ENCODE results near the gene METTL5. TPM values are rescaled to one million over a fixed set of nuclear protein-coding genes. Genes with fewer than 3 reads are reported as not detected.
A peak's percentile ranks its signal among the peaks of the same experiment; 100 is the strongest.

Gene METTL5
- total RNA-seq, 1 donor from 2014 or later: 52.3 TPM

- Histone ChIP-seq H2AFZ (ENCODE audit: low read depth, low read length) (no peak overlapping the region), H3K36me3 (ENCODE audit: insufficient read depth, low read length) (peaks cover 22% of the 10 kb centered on the region), H3K79me2 (ENCODE audit: insufficient read depth, low read length) (peaks cover 60% of the 10 kb centered on the region), H3K9ac (ENCODE audit: low read length) (no peak overlapping the region), H3K9me3 (ENCODE audit: insufficient read depth, low read depth, low read length) (no peaks in the 10 kb centered on the region), H3K27me3 (ENCODE audit: insufficient read depth, low read length) (no peaks in the 10 kb centered on the region), H3K4me2 (ENCODE audit: low read length) (no peak overlapping the region), H3K4me1 (ENCODE audit: insufficient read depth, low read length) (peaks cover 5% of the 10 kb centered on the region), H3K4me3 (ENCODE audit: insufficient read depth, low read depth, low read length) (no peak overlapping the region), H4K20me1 (ENCODE audit: insufficient read depth, low read length) (peaks cover 9% of the 10 kb centered on the region), H3K27ac (ENCODE audit: low read depth, low read length) (no peak overlapping the region)
- DNase-seq (ENCODE audit: low read depth) (no peak), FAIRE-seq (no peak)
- Mint-ChIP-seq H3K9me3 (ENCODE audit: unreplicated experiment) (no peaks in the 10 kb centered on the region), H3K27me3 (ENCODE audit: low read depth, unreplicated experiment) (no peaks in the 10 kb centered on the region), H3K27ac (ENCODE audit: unreplicated experiment) (peak overlapping the region; percentile 58), H3K36me3 (ENCODE audit: low read depth, unreplicated experiment) (peaks cover 13% of the 10 kb centered on the region), H3K4me1 (ENCODE audit: low read depth, unreplicated experiment) (peaks cover 4% of the 10 kb centered on the region), H3K4me3 (ENCODE audit: unreplicated experiment) (peak overlapping the region; percentile 45)
- TF ChIP-seq EZH2 (IDR thresholded peaks at IDR 0.05; ENCODE audit: insufficient read depth, low read length) (no peak), CTCF (IDR thresholded peaks at IDR 0.05; ENCODE audit: insufficient read depth, low read depth, low read length) (no peak)
Measured at GRCh38 chr2:169803480-169803879, 21.2 kb downstream of the METTL5 start.

- Histone ChIP-seq H2AFZ (ENCODE audit: low read depth, low read length) (peak within 1 kb of the TSS; percentile 84), H3K9ac (ENCODE audit: low read length) (peak within 1 kb of the TSS; percentile 92), H3K4me1 (ENCODE audit: insufficient read depth, low read length) (no peaks in the 10 kb centered on the region), H3K27me3 (ENCODE audit: insufficient read depth, low read length) (no peaks in the 10 kb centered on the region), H3K27ac (ENCODE audit: low read depth, low read length) (peak within 1 kb of the TSS; percentile 76), H4K20me1 (ENCODE audit: insufficient read depth, low read length) (peaks cover 9% of the 10 kb centered on the region), H3K4me2 (ENCODE audit: low read length) (peak within 1 kb of the TSS; percentile 93), H3K9me3 (ENCODE audit: insufficient read depth, low read depth, low read length) (no peaks in the 10 kb centered on the region), H3K36me3 (ENCODE audit: insufficient read depth, low read length) (peaks cover 2% of the 10 kb centered on the region), H3K79me2 (ENCODE audit: insufficient read depth, low read length) (peaks cover 51% of the 10 kb centered on the region), H3K4me3 (ENCODE audit: insufficient read depth, low read depth, low read length) (peak within 1 kb of the TSS; percentile 94)
- no peaks in the 10 kb centered on the region for H3K9me3 Mint-ChIP-seq (ENCODE audit: unreplicated experiment)
- peak within 1 kb of the TSS; percentile 78 for H3K27ac Mint-ChIP-seq (ENCODE audit: unreplicated experiment)
- peaks cover 3% of the 10 kb centered on the region for H3K36me3 Mint-ChIP-seq (ENCODE audit: low read depth, unreplicated experiment)
- FAIRE-seq (no peak), DNase-seq (ENCODE audit: low read depth) (peak; percentile 88)
- H3K27me3 Mint-ChIP-seq (ENCODE audit: low read depth, unreplicated experiment): no peaks in the 10 kb centered on the region
- peak within 1 kb of the TSS; percentile 95 for H3K4me3 Mint-ChIP-seq (ENCODE audit: unreplicated experiment)
- peaks cover 4% of the 10 kb centered on the region for H3K4me1 Mint-ChIP-seq (ENCODE audit: low read depth, unreplicated experiment)
- TF ChIP-seq EZH2 (IDR thresholded peaks at IDR 0.05; ENCODE audit: insufficient read depth, low read length) (no peak), CTCF (IDR thresholded peaks at IDR 0.05; ENCODE audit: insufficient read depth, low read depth, low read length) (no peak)
Measured at GRCh38 chr2:169798718-169799592, 25.8 kb downstream of the METTL5 start, which contains the start of gene SSB. SSB (plus strand) TSS chr2:169798871; CDS start chr2:169800961, 2,090 bp downstream.

- H4K20me1 ChIP-seq (ENCODE audit: insufficient read depth, low read length): peaks cover 9% of the 10 kb centered on the region
- H3K36me3 ChIP-seq (ENCODE audit: insufficient read depth, low read length): peaks cover 2% of the 10 kb centered on the region
- peaks cover 45% of the 10 kb centered on the region for H3K79me2 ChIP-seq (ENCODE audit: insufficient read depth, low read length)
- H3K4me3 ChIP-seq (ENCODE audit: insufficient read depth, low read depth, low read length): peak overlapping the region; percentile 94
- no peaks in the 10 kb centered on the region for H3K9me3 ChIP-seq (ENCODE audit: insufficient read depth, low read depth, low read length)
- no peaks in the 10 kb centered on the region for H3K9me3 Mint-ChIP-seq (ENCODE audit: unreplicated experiment)
- no peak for DNase-seq (ENCODE audit: low read depth)
- TF ChIP-seq CTCF (IDR thresholded peaks at IDR 0.05; ENCODE audit: insufficient read depth, low read depth, low read length) (no peak), EZH2 (IDR thresholded peaks at IDR 0.05; ENCODE audit: insufficient read depth, low read length) (no peak)
- no peaks in the 10 kb centered on the region for H3K4me1 ChIP-seq (ENCODE audit: insufficient read depth, low read length)
- H3K4me1 Mint-ChIP-seq (ENCODE audit: low read depth, unreplicated experiment): peaks cover 2% of the 10 kb centered on the region
- H3K4me2 ChIP-seq (ENCODE audit: low read length): peak overlapping the region; percentile 93
- peak overlapping the region; percentile 78 for H3K27ac Mint-ChIP-seq (ENCODE audit: unreplicated experiment)
- H3K27me3 ChIP-seq (ENCODE audit: insufficient read depth, low read length): no peaks in the 10 kb centered on the region
- peak overlapping the region; percentile 90 for H3K4me3 Mint-ChIP-seq (ENCODE audit: unreplicated experiment)
- peaks cover 3% of the 10 kb centered on the region for H3K36me3 Mint-ChIP-seq (ENCODE audit: low read depth, unreplicated experiment)
- no peak for FAIRE-seq
- H3K27ac ChIP-seq (ENCODE audit: low read depth, low read length): peak overlapping the region; percentile 76
- peak overlapping the region; percentile 84 for H2AFZ ChIP-seq (ENCODE audit: low read depth, low read length)
- H3K27me3 Mint-ChIP-seq (ENCODE audit: low read depth, unreplicated experiment): no peaks in the 10 kb centered on the region
- H3K9ac ChIP-seq (ENCODE audit: low read length): peak overlapping the region; percentile 92
Measured at GRCh38 chr2:169798397-169798717, 26.3 kb downstream of the METTL5 start.

All from astrocyte (in vitro differentiated cells and primary cell).